Thyroid gland (tissue), 4 donors: ENCODE measurements around the gene RGS1.

Experiments used
- POLR2A ChIP-seq, 2 donors: fragments of 450-650 bp; IDR thresholded peaks; one replicate each; pipeline ENCODE4 v1.6.1; 2017; ENCODE audit warnings: antibody characterized with exemption in 2 of 2, mild to moderate bottlenecking in 2 of 2, moderate library complexity in 1 of 2
- TF ChIP-seq, protein P1 (sequence below), 6 experiments: fragments of 200-600 bp in 3 of 6; fragments of 450-650 bp in 3 of 6; sonication (generic) in 3 of 6; IDR thresholded peaks; one replicate each; pipeline ENCODE4 v1.5.1; 2016 to 2019; ENCODE audit warnings: antibody characterized with exemption in 6 of 6, mild to moderate bottlenecking in 2 of 6, inconsistent platforms in 1 of 6, moderate library complexity in 1 of 6

GRCh38 chr1:192598589-192598988 is 23.0 kb downstream of the RGS1 start:
- TF ChIP-seq, protein P1, sequence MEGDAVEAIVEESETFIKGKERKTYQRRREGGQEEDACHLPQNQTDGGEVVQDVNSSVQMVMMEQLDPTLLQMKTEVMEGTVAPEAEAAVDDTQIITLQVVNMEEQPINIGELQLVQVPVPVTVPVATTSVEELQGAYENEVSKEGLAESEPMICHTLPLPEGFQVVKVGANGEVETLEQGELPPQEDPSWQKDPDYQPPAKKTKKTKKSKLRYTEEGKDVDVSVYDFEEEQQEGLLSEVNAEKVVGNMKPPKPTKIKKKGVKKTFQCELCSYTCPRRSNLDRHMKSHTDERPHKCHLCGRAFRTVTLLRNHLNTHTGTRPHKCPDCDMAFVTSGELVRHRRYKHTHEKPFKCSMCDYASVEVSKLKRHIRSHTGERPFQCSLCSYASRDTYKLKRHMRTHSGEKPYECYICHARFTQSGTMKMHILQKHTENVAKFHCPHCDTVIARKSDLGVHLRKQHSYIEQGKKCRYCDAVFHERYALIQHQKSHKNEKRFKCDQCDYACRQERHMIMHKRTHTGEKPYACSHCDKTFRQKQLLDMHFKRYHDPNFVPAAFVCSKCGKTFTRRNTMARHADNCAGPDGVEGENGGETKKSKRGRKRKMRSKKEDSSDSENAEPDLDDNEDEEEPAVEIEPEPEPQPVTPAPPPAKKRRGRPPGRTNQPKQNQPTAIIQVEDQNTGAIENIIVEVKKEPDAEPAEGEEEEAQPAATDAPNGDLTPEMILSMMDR (IDR thresholded peaks at IDR 0.05), result no peak
- no peak for TF ChIP-seq POLR2A (IDR thresholded peaks at IDR 0.05)
